Aorta (tissue), 5 donors: ENCODE measurements around the gene ABCA5. TPM values are rescaled to one million over a fixed set of nuclear protein-coding genes. Genes with fewer than 3 reads are reported as not detected.

Source experiments
- ATAC-seq: fragments of 200-7000 bp; cut with Tn5 transposase; one replicate; pipeline ENCODE4 v1.9.1; 2022; ENCODE audit warnings: moderate library complexity; ENCODE audit not compliant: low FRiP score
- DNase-seq, 2 donors: peaks; one replicate each; pipeline ENCODE4 v3.0.0-alpha.2; 2020
- H3K27ac ChIP-seq, 2 donors: one replicate each; pipeline ENCODE4 v1.5.1; 2013; ENCODE audit warnings: low read length in 2 of 2, mild to moderate bottlenecking in 2 of 2, moderate library complexity in 2 of 2, control low read depth in 1 of 2, inconsistent platforms in 1 of 2, low read depth in 1 of 2
- H3K27me3 ChIP-seq, 2 donors: one replicate each; pipeline ENCODE4 v1.6.1; 2013; ENCODE audit warnings: control low read depth in 1 of 2, low read length in 1 of 2, mild to moderate bottlenecking in 1 of 2, moderate library complexity in 1 of 2; ENCODE audit not compliant: insufficient read depth in 2 of 2, control insufficient read depth in 1 of 2
- H3K36me3 ChIP-seq, 2 donors: one replicate each; pipeline ENCODE4 v1.6.1; 2013; ENCODE audit warnings: control low read depth in 1 of 2, low read length in 1 of 2, mild to moderate bottlenecking in 1 of 2; ENCODE audit not compliant: insufficient read depth in 2 of 2, control insufficient read depth in 1 of 2
- H3K4me1 ChIP-seq, 2 donors: one replicate each; pipeline ENCODE4 v1.6.1; 2013; ENCODE audit warnings: low read length in 2 of 2, control low read depth in 1 of 2, mild to moderate bottlenecking in 1 of 2, moderate library complexity in 1 of 2; ENCODE audit not compliant: insufficient read depth in 2 of 2, control insufficient read depth in 1 of 2
- H3K4me3 ChIP-seq, 2 donors: one replicate each; pipeline ENCODE4 v1.5.1; 2013; ENCODE audit warnings: low read length in 2 of 2, control low read depth in 1 of 2, mild to moderate bottlenecking in 1 of 2
- H3K9me3 ChIP-seq: one replicate; pipeline ENCODE4 v1.6.1; 2013; ENCODE audit warnings: mild to moderate bottlenecking, low read length; ENCODE audit not compliant: control insufficient read depth
- WGBS, 2 donors: extraction: QIAGEN DNeasy Blood & Tissue Kit; methylation state at CpG; one replicate each; pipeline ENCODE4 v1.1.7; 2013; 5-methylcytosine and 5-hydroxymethylcytosine counted together
- intact Hi-C, 2 donors: fragments of 100-400 bp; cut with DNase I; formaldehyde crosslinking; loops; one replicate each; pipeline versions ENCODE4 v1.14.2 to v1.15.0; 2022
- polyA plus RNA-seq, 2 donors: library from polyadenylated mRNA; stranded (reverse); fragments of 200-250 nt; gene quantifications; one replicate each; pipeline ENCODE4 v1.2.3, GENCODE V29; 2013
- total RNA-seq, 2 donors: library from RNA; stranded (reverse); fragmentation: NEBNext Ultra II Directional; extraction: Animal tissue kit (Norgen Biotek cat#: 25700); gene quantifications; one replicate each; pipeline ENCODE4 v1.2.1, GENCODE V29; 2021
- donor health status: healthy with polysubstance abuse.
- donor health status: Bipolar disorder and iron deficiency.
- donor health status: DM: no; HTN: no; CAD: no.
- donor health status: DM: no; HTN: no; CAD: no.
- donor health status: DM: yes; HTN: yes; CAD: no.

ABCA5 gene
- total and polyA plus RNA-seq, 4 donors = 2.0 to 29.6 (median 14.1) TPM

DNA sequence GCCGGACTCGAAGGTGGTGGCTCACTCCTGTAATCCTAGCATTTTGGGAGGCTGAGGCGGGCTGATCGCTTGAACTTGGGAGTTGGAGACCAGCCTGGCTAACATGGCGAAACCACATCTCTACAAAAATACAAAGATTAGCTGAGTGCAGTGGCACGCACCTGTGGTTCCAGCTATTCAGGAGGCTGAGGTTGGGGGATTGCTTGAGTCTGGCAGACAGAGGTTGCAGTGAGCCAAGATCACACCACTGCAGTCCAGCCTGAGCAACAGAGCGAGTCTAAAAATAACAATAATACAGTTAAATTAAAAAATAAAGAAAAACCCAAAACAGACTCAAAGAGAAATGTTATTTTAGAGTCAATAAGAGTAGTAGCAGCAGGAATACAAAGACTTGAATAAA, 29.7 kb upstream of the ABCA5 start:
- intact Hi-C loops = no loop called here
- 80 to 83% methylated on average over 7 of the region's 7 CpGs for WGBS, 2 donors
- Histone ChIP-seq H3K36me3 (no peaks in the 10 kb centered on the region), H3K27ac (no peak overlapping the region), H3K9me3 (peaks cover 1% of the 10 kb centered on the region), H3K4me3 (no peak overlapping the region), H3K4me1 (no peaks in the 10 kb centered on the region), H3K27me3 (no peaks in the 10 kb centered on the region)
- DNase-seq (no peak), ATAC-seq (no peak)

DNA sequence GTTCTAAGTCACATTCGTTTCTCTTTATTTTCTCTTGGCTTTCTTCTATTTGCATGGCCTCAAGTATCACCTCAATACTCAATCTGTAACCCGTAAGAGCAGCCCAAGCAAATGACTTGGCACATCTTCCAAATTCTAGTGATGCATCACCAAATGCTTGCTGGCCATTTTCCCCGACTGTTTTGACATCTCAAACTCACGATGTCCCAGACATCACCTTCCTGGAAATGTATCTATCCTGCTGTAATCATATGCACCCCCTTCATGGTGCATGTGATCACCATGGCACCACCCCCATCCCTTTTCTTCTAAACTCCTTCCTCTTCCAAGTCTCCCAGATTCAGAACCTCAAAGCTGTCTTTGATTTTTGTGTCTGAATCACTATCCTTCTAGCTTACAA, 24.0 kb upstream of the ABCA5 start:
- Histone ChIP-seq H3K4me1 (no peaks in the 10 kb centered on the region), H3K9me3 (peaks cover 1% of the 10 kb centered on the region), H3K36me3 (no peaks in the 10 kb centered on the region), H3K4me3 (no peak overlapping the region), H3K27ac (no peak overlapping the region), H3K27me3 (no peaks in the 10 kb centered on the region)
- ATAC-seq (no peak), DNase-seq (no peak)
- intact Hi-C loops = no loop called here
- WGBS, 2 donors = 69 to 71% methylated on average over 4 of the region's 4 CpGs

DNA sequence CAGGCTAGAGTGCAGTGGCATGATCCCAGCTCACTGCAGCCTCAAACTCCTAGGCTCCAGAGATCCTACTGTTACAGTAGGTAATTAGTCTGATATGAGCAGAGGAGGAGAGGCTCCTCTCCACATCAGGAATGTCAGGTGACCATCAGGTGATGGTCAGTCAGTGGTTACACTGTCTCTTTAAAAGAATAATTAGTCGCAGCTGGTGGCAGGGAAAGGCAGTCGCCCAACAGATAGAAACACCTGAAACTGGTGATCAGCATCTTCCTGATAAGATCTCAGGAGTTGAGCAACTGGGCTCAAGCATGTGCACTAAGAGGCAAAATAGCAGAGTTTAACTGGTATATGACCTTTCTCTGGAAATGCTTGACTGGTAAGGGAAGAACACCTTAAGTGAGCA, 21.5 kb upstream of the ABCA5 start:
- Histone ChIP-seq H3K36me3 (no peaks in the 10 kb centered on the region), H3K27me3 (no peaks in the 10 kb centered on the region), H3K4me1 (no peaks in the 10 kb centered on the region), H3K9me3 (peaks cover 1% of the 10 kb centered on the region), H3K27ac (no peak overlapping the region), H3K4me3 (no peak overlapping the region)
- DNase-seq (no peak), ATAC-seq (no peak)
- intact Hi-C loops = no loop called here
- WGBS, 2 donors = 79 to 83% methylated on average over 2 of the region's 2 CpGs

DNA sequence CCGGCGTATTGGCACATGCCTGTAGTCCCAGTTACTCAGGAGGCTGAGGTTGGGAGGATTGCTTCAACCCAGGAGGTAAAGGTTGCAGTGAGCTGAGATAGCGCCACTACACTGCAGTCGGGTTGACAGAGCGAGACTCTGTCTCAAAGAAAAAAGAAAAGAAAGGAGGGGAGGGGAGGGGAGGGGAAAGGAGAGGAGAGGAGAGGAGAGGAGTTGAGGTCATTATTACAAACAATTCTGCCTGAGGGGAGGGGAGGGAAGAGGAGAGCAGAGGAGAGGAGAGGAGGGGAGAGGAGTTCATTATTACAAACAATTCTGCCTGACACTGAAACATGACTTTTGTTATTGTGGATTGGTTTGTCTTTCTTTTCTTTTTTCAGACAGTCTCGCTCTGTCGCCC, 19.8 kb upstream of the ABCA5 start:
- no peak overlapping the region for H3K4me3 ChIP-seq
- no peaks in the 10 kb centered on the region for H3K4me1 ChIP-seq
- WGBS, 2 donors = 84 to 87% methylated on average over 7 of the region's 7 CpGs
- H3K27me3 ChIP-seq = no peaks in the 10 kb centered on the region
- no peaks in the 10 kb centered on the region for H3K36me3 ChIP-seq
- no peak for ATAC-seq
- H3K27ac ChIP-seq = no peak overlapping the region
- intact Hi-C loops = no loop called here
- no peak for DNase-seq
- H3K9me3 ChIP-seq = peaks cover 1% of the 10 kb centered on the region

- H3K36me3 ChIP-seq = no peaks in the 10 kb centered on the region
- H3K9me3 ChIP-seq = peaks cover 1% of the 10 kb centered on the region
- no peak overlapping the region for H3K4me3 ChIP-seq
- H3K27ac ChIP-seq = no peak overlapping the region
- H3K27me3 ChIP-seq = no peaks in the 10 kb centered on the region
- H3K4me1 ChIP-seq = no peaks in the 10 kb centered on the region
- no peak for DNase-seq
- intact Hi-C loops = no loop called here
- no peak for ATAC-seq
Measured at GRCh38 chr17:69344939-69345338, 18.0 kb upstream of the ABCA5 start.

DNA sequence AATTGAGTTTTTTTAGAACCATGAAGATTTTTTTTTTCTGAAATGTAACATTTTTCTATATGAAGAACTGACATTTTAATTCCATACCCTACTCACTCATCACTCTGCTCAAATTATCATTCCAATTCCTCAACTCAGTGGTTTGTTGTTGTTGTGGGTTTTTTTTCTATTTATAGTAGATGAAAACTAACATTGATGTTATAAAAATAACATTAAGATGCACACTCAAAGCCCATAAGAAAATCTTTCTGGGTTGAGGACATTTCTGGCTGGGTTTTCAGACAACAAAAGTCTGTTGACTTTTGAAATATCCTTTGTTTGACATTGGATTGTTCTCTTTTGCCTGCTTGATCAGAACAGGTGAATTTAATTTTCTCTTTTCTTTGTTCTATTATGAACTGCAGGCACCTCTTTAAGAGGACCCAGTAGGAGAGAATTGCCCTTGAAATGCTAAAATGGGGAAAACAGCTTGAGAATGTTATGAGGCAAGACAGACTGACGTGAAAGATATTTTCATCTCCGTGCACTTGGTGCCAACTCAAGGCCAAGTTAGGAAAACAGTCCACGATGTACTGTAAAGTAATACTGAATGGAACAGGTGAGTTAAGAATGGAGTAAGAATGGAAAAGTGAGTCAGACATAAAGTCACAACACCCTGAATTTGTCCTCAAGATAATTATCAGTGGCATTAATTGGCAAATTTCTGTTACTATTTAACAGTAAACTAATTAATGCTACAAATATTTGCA, 16.1 kb upstream of the ABCA5 start:
- DNase-seq (no peak), ATAC-seq (no peak)
- Histone ChIP-seq H3K27me3 (no peaks in the 10 kb centered on the region), H3K4me3 (no peak overlapping the region), H3K27ac (no peak overlapping the region), H3K9me3 (no peaks in the 10 kb centered on the region), H3K4me1 (no peaks in the 10 kb centered on the region), H3K36me3 (no peaks in the 10 kb centered on the region)
- WGBS, 2 donors = 17% methylated on average over 3 of the region's 3 CpGs
- intact Hi-C loops = no loop called here

DNA sequence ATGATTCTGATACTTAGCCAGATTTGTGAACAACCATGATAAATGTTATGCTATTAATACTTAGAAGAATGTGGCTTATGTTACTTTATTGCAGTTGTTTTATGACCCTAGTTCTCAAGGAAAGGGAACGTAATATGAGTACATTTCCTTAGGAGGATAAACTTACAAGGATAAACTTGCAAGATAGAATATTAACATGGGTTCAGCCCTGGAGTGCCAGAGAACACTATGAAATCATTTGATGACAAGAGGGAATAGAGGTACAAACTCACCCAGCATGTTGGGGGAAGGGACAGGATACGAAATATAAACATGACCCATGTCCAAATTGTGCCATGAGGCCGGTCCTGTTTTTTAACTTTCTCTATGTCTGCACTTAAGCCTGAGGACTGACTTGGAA, 13.0 kb upstream of the ABCA5 start:
- Histone ChIP-seq H3K9me3 (no peaks in the 10 kb centered on the region), H3K36me3 (no peaks in the 10 kb centered on the region), H3K27ac (no peak overlapping the region), H3K4me1 (no peaks in the 10 kb centered on the region), H3K27me3 (no peaks in the 10 kb centered on the region), H3K4me3 (no peak overlapping the region)
- 14 to 46% methylated on average over 3 of the region's 3 CpGs for WGBS, 2 donors
- intact Hi-C loops = no loop called here
- no peak for DNase-seq
- ATAC-seq = no peak

GRCh38 chr17:69336996-69337395, 10.1 kb upstream of the ABCA5 start:
- DNase-seq (no peak), ATAC-seq (no peak)
- H3K36me3 ChIP-seq = no peaks in the 10 kb centered on the region
- WGBS, 2 donors = 73 to 81% methylated on average over 1 of the region's 1 CpG
- H3K27ac ChIP-seq = no peak overlapping the region
- no peaks in the 10 kb centered on the region for H3K4me1 ChIP-seq
- intact Hi-C loops = no loop called here
- H3K27me3 ChIP-seq = no peaks in the 10 kb centered on the region
- H3K4me3 ChIP-seq = no peak overlapping the region
- no peaks in the 10 kb centered on the region for H3K9me3 ChIP-seq

- Histone ChIP-seq H3K27ac (no peak overlapping the region), H3K36me3 (no peaks in the 10 kb centered on the region), H3K9me3 (no peaks in the 10 kb centered on the region), H3K4me1 (no peaks in the 10 kb centered on the region), H3K27me3 (no peaks in the 10 kb centered on the region), H3K4me3 (no peak overlapping the region)
- no peak for DNase-seq
- intact Hi-C loops = no loop called here
- ATAC-seq = no peak
Measured at GRCh38 chr17:69336580-69336979, 9.6 kb upstream of the ABCA5 start.
